Measurements from ENCODE around the gene LPAR5.
A peak's percentile ranks its signal among the peaks of the same experiment; 100 is the strongest.

The LPAR5 gene

DNA sequence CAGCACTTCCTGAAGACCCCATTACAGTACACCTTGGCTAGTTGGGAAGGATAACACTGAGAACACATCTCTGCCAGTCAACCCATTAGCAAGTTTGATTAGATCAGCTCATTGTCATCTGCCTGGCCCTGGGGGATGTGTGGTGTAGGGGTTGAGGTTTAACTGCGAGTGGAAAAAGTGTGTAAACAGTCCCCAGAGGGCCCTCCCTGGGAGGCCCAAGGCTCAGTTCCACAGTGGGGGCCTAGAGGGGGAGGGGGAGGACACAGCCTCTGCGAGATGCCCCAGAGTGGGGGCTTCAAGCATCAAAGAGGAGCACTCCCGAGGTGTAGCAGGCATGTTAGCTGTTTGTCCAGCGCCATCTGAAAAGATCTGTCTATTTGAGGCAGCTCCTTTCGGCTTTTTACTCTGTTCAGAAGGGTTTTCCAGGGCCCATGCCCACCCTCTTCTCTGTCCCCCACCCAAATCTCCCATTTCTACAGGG lies 344 bp downstream of the LPAR5 start:
- DNase-seq = peak; percentile 85

DNA sequence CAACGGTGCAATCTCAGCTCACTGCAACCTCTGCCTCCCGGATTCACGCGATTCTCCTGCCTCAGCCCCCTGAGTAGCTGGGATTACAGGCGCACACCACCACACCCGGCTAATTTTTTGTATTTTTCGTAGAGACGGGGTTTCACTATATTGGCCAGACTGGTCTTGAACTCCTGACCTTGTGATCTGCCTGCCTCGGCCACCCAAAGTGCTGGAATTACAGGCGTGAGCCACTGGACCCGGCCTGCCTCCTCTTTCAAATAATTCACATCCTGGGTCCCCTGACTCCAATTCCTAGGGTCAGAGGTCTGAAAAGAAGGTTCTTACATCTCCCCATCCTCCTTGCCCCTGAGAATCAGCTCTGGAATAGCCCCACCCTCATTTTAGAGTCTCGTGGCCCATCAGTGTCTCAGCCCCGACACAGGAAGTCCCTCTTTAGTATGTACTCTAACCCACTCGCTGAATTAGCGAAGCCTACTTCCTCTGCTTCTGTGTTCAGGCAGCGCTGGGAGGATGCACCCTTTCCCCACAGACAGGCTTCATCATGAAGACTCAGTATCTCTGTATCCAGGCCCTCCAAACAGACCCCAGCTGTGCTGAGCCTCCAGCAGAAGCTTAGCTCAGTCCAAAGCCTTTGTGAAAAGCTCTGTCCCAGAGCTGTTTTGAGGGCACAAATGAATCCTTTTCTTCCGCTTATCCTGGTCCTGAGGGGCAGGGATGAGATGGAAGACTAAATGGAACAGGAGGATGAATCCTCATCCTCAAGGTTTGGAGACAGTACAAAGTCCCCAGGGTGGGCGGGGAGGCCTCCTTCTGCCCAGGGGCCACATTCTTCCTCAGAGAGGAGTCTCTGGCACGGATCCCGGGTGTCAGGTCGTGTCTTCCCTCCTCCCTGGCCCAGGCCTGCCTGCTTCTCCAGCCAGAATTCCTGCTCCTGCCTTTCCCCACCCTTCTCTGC lies 3.5 kb downstream of the LPAR5 start:
- peak; percentile 84 for DNase-seq

DNA sequence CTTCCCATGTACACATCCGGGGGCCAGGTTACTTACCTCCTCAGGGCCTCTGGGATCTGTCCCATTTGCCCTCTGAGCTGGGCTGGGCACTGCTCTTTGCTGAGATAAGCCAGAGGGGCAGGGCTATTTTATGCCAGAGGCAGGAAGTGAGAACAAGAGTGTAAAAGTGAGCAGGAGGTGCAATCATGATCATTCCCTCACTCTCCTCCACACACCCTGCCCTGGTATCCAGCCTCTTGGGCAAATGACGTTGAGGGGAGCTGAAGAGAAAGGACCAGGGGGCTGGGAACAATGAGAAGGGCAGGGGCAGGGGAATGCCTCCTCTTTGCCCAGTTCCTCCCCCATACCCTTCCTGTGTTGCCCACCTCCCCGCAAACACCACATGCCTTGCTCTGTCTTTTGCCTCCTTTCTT lies 4.2 kb downstream of the LPAR5 start:
- no peak for DNase-seq

DNA sequence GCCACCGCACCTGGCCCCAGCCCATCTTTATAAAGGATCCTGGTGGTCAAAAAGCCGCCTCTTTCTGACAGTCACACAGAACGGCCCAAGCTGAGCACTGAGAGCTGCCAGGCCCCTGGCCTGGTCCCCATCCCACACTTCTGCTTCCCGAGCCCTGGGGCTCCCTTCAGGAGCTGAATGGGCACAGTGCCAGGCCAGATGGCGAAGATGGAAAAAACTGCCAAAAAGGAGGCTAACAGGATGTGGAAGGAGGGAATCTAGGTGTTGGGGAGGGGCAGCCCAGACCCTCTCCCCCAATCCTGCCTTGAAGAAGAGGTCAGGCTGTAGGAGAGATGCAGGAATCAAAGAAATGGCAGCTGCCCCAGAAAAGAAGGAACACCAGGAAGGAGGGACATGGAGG lies 5.0 kb downstream of the LPAR5 start:
- no peak for DNase-seq

DNA sequence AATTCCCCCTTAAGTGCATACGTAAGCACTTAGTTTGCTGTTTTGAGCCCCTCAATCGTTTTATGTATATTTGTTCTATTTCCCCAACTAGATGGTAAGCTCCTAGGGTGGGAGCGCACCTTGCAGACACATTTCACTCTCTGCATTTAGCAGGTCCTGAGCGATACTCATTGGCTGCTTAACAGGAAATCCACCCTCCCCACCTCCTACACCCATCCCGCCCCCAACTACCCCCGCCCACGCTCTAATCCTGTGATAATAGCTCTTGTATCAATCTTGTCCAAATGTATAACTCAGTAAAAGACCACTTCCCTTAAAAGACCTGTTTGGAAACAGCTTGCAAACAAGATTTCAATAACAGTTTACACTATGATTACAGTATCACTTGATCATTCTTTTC lies 8.1 kb downstream of the LPAR5 start:
- no peak for DNase-seq

DNA sequence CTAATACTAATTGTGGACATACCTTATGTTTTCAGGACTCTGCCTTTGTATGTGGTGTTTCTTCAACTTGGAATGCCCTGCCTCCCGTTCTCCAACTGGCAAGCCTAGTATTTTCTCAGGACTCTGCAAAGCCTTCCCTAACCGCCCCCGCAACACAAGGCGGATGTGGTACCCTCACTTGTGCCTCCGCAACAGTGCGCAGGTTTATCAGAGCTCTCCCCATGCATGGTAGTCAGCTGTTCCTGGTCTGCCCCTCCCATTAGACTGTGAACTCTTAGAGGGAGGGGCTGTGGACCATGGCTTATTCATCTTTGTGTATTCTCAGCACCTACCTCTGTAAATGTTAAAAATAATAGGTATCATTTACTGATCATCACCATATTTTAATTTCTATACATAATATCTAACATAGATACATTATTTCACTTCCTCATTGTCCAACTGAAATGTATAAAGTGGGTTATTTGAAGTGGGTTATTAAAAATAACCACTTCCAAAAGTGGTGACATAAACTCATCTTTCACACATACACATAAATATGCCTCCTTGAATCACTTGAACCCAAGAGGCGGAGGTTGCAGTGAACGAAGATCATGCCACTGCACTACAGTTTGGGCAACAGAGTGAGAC lies 9.0 kb downstream of the LPAR5 start:
- DNase-seq = no peak

DNA sequence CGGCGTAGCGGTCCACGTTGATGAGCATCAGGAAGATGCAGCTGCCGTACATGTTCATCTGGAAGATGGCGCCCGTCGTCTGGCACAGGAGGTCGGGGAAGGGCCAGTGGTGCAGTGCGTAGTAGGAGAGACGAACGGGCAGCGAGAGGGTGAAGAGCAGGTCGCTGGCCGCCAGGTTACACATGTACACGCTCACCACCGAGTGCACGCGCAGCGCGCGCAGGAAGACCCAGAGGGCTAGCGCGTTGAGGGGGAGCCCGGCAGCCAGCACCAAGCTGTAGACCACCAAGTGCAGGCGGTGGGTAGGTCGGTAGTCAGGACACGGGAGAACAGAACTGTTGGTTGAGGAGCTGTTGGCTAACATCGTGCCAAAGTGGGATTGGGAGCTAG lies 14.9 kb downstream of the LPAR5 start:
- DNase-seq = no peak

DNA sequence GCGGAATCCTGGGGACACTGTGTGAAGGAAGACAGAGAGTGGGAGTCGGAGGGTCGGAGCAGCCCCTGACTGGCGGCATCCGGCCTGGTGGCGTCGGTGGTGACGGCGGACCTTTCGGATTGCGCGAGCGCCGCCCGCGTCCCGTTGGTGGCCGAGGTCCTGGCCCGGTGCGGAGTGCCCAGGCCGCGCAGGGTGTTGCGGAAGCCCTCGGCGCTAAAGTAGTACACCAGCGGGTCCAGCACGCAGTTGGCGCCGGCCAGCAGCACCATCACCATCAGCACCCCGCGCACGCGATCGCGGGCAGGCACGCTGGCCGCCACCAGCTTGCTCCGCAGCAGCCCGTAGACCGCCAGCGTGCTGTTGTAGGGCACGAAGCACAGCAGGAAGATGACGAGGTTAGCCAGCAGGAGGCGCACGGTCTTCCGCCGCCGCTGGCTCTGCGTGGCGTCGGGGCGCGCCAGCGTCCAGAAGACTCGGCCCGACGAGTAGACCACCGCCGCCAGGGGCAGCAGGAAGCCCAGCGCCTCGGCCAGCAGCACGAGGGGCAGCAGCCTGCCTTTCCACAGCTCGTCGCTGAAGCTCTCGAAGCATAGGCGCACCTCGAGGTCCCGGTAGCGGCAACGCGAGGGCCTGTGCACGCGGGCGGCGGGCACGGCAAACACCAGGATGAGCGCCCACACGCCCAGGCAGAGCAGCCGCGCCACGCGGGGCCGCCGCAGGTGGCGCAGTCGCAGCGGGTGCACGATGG lies 15.4 kb downstream of the LPAR5 start:
- DNase-seq = peak; percentile 83

DNA sequence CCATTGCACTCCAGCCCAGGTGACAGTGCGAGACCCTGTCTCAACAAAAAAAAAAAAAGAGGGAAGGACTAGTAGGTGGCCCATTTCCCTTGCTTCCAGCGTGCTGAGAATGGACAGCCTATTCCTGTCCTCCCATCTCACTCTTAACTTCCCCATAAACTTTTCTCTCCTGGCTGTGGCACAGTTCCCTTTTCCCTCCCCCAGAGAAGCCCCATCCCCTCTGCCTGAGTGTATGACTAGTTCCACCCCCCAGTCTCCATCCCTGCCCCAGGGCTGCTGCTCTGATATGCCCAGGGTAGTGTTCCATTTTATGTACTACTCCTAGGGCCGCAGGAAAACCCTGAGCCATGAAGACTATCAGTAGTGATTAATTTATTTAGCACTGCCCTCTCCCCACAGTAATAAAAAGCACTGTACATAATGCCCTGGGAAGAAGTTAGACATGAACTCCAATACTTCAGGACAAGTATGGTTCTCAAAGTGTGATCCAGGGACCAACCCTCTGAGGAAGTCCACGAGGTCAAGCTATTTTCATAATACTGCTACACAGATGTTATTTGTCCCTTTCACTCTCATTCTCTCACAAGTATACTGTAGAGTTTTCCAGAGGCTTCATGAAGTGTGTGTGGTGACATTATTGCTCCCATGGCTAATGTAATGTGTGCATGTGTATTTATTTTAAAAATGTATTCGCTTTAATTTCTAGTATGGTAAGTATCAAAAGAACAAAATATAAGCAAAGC lies 17.1 kb downstream of the LPAR5 start:
- DNase-seq = no peak

DNA sequence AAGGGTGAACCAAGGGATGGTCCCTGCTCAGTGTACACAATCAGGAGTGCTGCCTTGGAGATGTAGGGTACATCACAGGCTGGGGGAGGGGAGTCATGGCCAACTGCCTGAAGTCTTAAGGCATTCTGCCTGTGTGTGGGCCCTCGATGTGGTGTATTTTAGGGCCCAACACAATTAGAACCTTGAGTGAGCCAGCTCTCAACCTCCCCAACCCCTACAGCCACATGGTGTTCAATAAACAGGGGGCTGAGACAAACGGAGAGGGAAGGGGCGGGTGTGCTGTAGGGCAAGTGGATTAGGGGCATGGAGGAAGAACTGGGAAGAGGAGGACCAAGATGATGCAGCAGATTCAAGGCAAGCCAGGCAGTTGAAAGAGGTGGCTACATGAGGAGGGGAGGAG lies 20.0 kb downstream of the LPAR5 start:
- no peak for DNase-seq

DNA sequence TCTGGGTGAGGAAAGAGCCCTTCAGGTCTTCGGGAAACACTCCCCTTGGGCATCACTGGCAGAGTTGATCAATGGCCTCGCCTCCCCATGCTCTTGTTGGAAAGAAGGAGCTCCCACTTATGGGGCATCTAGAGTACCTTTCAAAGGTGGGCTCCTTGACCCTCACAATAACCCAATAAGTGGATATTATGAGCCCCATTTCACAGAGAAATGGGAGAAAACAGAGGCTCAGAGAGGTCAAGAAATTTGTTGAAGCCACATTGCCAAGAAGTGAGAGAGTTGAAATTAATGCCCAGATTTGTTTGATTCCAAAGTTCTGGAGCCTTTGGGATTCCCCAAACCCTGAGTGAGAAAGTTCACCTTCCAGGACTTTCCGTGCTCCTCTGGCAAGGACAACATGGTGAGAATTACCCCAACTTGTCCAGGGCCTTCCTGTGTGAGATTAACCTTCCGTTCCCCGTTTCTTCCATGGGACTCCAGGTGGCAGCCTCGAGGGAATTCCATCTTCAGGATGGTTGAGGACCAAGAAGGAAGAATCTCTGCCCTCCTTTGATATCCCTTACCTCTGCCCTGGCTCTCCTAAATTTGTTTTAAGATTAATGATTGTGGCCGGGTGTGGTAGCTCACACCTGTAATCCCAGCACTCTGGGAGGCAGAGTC lies 21.1 kb downstream of the LPAR5 start:
- no peak for DNase-seq

DNA sequence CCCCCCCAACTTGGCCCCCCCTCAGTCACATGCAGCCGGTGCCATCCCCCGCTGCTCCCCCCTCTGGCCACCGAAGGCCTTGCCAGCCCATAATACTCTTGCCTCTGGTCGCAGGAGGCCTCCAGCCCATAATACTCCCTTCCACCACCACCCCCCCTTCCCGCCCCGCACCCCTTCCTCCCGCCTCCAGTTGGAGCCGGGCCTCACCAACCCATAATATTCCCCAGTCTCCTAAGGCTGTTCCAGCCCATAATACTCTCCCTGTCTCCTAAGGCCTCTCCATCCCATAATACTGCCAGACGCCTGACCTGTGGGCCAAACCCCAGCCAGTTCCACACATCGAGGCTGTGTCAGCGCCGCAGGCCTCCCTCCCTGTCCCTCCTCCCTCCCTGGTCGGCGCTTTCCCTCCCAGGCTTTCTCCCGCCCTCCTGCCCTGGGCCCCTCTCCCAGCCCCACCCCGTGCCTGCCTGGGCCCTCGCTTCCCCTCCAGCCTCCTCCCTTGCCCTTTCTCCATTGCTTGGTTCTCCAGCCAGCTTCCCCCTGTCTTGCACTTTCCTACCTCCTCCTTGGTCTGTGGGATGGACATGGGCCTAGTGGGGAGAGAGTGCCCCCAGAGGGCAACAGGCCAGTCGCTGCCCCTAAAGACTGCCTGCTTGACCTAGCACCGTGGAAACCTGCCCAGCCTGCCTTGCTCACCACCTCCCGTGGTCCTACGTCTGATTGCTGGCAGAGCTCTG lies 21.8 kb downstream of the LPAR5 start:
- DNase-seq = no peak

DNA sequence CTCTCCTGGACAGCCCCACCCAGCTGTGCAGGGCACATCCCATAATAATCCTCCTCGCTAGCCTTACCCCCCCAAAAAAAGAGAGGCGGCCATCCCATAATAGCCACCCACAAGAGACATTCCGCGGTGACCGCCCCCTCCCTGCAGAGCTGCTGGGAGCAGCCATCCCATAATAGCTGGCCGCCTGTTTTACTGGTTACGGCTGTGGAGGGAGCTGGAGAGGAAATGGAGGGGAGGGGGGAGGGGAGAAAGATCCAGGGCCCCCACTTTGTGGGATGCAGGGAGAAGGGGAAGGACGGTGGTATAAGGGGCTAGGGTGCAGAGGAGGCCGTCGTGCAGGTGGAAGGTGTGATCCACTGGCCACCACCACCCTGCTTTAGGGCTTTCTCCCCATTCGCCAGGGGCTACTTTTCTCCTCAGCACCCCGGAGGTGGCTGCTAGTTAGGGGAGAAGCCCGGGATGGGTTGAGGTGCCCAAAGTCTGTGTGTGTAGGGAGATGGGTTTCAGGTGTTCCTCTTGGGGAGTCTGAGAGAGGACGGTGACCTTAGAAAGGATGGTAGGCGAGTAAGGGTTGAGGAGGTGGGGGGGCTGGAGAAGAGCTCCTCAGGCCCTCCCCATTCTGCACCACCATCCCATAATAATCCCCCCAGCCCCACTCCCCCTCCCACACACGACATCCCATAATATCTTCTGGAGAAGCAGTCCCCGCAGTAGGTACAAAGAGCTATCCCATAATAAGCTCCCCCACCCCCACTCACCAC lies 22.6 kb downstream of the LPAR5 start:
- DNase-seq = no peak

DNA sequence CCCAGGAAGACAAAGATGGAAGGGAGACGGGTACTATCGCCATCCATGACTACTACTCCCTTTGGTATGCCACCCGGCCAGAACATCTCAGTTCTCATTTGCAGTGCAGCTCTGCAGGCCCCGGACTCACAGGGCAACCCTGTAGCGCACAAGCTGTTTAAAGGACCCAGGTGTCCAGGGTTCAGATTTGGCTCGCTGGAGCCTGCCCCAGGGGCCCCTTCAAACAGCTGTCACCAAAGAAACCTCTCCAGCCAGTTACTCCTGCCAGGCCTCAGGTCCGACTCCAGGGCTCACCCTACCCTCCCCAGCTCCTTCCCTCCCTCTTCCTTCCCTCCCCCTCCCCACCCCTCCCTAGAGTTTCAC lies 23.1 kb downstream of the LPAR5 start:
- no peak for DNase-seq

DNA sequence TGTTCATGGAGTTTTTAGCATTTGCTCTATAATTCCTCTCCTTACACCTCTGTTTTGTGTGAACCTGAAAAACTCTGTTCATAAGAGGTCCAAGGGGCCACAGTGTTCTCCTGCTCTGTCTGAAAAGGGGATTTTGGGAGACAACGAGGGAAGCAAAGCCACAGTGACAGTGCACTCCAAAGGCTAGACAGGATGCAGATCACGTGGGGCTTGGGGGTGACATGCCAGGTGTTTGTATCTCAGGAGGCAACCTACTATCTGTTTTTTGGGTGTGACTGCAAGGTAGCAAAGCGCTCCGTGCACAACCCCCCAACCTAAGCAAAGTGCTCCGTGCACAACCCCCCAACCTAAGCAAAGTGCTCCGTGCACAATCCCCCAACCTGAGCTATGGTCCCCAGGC lies 23.5 kb downstream of the LPAR5 start:
- no peak for DNase-seq

DNA sequence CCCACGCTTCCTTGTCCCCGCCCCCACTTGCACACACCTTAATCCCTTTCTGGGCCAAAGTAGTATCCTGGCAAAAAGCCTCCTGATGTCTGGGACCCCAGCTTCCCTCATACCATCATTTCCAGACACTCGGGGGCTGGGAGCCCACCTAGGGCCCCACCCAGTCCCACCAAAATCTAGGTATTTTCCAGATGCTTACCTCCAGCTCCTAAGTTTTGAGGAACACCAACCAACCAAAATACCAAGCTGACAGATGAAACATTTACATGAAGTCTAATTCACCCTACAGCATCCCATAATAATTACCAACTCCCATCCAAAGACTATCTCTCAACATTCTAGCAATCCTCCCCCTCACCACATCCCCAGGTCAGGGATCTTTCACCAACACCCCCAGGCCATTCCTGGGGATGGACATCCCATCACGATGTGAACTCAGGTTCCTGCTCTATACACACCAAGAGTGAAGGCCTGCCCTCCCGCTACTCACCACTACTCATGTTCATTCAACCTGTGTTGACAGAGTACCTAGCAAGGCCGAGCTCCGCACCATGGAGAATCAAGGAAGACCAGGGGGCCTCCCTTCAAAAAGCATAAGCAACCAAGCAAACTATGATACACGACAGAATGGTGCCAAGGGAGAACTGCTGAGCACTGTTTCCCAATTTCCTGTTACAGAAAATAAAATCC lies 27.0 kb downstream of the LPAR5 start:
- DNase-seq = no peak

DNA sequence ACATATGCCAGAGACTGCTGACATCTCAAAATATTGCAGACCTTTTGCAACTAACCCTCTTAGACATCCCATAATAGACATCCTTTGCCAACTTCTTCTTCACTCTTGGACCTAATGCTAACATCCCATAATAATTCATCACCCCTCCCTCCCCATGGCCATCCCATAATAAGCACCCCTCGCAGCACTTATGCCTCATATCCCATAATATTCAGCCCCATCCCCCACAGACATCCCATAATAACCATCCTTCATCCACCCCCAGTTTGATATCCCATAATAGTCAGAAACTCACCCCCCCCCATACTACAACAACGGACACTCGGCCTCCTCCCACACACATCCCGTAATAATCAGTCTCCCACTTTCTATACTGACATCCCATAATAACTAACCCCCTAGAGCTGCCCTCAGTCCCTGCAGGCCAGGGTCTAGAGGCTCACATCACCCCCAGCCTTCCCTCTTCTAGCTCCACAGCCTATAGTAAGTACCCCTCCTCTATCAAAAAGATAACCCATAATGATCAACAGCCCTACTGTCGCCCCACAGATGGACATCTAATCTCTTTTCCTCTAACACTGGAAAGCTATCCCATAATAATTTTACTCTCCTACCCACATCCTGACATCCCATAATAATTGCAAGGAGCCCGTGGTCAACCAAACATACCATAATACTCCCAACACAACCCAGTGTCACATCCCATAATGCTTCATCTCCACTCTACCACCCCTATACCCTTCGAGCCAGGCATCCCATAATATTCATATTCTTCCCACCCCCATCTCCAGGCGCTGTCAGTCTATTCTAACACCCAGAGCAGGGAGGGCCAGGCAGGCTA lies 27.8 kb downstream of the LPAR5 start:
- no peak for DNase-seq

DNA sequence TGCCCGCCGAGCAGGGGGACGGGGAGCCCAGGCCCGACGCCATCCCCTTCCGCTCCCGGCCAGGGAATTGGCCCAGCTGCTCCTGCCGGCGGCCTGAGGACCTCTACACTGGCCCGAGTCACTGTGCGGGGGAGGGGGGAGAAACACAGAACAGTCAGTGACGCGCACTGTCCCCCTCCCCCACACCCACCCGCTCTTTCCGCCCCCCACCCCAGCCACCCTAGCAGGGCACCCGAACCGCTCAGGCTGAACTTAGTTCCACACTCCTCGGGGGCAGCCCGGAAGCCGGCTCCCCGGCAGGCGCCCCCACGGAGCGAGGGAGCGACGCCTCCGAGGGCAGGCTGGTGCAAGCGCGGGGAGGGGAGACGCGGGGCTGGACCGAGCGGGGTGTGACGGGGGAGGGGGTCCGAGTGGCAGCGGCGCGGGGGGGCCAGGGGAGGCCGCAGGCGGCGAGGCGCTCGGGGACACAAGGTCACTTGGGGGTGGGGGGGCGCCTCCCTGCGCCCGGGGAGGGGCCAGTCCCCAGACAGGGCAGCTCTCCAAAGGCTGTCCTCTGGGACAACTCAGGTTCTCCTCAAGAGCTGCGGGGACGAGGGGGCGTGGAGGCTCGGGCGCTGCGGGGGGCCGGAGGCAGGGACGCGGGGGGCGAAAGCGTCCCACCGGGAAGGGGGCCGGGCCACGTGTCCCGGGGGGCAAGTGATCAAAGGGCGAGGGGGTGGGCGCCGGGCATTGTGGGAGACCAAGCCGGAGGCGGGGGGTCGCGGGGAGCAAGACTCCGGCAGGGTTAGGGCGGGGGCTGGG lies 29.2 kb downstream of the LPAR5 start:
- peak; percentile 81 for DNase-seq

Measured in activated CD8-positive, alpha-beta memory T cell treated with anti-CD3 and anti-CD28 coated beads for 24 hours (primary cell).